ENCODE data around the gene CGN.

- no peak for TF ChIP-seq BCL11A (tag by site-specific recombination; IDR thresholded peaks at IDR 0.05; ENCODE audit: low read depth)
- TF ChIP-seq ZNF335 (tag by site-specific recombination; conservative IDR thresholded peaks at IDR 0.05): no peak
- no peak for TF ChIP-seq ZNF362 (tag by site-specific recombination; IDR thresholded peaks at IDR 0.05)
- TF ChIP-seq ZNF416 (tag by site-specific recombination; IDR thresholded peaks at IDR 0.05): no peak
- no peak for TF ChIP-seq ZNF692 (tag by site-specific recombination; IDR thresholded peaks at IDR 0.05)
- no peak for TF ChIP-seq ZNF121 (tag by site-specific recombination; IDR thresholded peaks at IDR 0.05)
- no peak for TF ChIP-seq PBX3 (CRISPR knock-in tag; IDR thresholded peaks at IDR 0.05)
- no peak for TF ChIP-seq ZNF544 (tag by site-specific recombination; IDR thresholded peaks at IDR 0.05)
- TF ChIP-seq CTCF (tag by site-specific recombination; IDR thresholded peaks at IDR 0.05): no peak
- TF ChIP-seq HIC1 (tag by site-specific recombination; IDR thresholded peaks at IDR 0.05): no peak
Measured at GRCh38 chr1:151583796-151584195, 72.6 kb downstream of the CGN start.

Measured in HEK293 (cell line).